GM18526 (cell line): ENCODE data around the gene TMTC2.

Experiments
- POLR2A ChIP-seq: IDR thresholded peaks from 3 replicates; pipeline ENCODE4 v1.6.1; 2011; ENCODE audit not compliant: insufficient read length; ENCODE audit errors: extremely low read depth

The TMTC2 gene

DNA sequence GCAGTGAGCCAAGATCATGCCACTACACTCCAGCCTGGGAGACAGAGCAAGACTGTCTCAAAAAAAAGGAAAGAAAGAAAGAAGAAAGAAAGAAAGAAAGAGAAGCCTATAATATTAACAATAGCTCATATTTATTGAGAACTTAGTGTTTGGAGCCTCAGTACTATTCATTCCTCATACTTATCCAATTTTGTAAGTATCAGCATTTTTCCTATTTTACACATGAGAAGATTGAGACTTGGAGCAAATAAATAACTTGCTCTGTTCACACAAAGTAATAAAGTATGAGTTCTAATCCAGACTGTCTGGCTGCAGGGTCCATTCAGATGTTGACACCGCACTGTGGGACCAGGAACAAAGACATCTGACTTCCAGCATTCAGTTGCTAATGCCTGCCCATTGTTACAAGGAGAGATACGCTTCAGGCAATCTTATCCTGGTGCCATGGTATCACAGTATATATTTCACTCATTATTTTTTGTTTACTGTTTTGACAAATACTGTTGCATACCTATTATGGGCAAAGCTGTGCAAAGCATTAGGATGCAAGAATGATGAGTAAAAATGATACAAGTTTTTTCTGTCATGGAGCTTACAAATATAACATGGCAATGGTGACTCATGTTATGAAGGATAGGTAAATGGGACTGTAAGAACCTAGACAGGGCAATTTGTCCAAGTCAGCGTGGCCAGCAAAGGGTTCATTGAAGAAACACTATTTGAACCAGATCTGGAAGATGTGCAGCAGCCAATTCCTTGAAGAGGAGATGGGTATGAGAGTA is 21.4 kb upstream of the TMTC2 start:
- TF ChIP-seq POLR2A = no peak

DNA sequence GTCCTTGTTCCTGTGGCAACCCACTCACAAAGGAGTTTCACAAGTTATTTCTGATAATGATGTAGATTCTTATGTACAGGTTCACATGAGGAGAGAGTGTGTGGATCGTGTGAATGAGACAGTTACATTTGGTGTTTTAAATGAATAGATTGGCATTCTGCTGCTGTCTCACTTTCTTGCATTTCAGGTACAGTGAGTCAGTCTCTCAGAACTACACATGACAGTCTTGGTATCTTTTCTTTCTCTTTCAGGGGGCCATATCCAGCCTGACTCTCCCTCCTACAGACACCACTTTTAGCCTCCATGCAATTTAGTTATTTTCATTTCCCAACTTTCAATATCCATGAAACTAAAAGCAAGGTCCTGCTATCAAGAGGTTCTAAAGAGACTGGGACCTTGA is 19.9 kb upstream of the TMTC2 start:
- TF ChIP-seq POLR2A = no peak

DNA sequence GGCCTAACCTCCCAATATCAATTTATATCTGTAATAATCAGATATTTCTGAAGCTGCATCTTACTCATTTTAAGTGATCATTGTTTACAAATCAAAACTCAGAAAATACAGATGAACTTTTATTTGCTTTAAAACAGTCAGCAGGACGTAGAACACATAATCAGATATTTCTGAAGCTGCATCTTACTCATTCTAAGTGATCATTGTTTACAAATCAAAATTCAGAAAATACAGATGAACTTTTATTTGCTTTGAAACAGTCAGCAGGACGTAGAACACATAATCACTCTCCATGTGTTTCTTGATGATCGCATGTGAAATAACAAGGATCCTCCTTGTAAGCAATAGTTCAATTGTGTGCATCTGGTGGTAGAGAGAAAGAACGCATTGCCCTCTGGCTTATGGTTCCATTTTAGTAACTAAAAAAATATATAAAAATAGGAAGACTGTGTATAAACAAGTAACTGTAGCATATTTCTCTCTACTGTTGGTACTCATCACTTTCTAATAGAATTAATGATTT is 15.0 kb upstream of the TMTC2 start:
- TF ChIP-seq POLR2A = no peak

DNA sequence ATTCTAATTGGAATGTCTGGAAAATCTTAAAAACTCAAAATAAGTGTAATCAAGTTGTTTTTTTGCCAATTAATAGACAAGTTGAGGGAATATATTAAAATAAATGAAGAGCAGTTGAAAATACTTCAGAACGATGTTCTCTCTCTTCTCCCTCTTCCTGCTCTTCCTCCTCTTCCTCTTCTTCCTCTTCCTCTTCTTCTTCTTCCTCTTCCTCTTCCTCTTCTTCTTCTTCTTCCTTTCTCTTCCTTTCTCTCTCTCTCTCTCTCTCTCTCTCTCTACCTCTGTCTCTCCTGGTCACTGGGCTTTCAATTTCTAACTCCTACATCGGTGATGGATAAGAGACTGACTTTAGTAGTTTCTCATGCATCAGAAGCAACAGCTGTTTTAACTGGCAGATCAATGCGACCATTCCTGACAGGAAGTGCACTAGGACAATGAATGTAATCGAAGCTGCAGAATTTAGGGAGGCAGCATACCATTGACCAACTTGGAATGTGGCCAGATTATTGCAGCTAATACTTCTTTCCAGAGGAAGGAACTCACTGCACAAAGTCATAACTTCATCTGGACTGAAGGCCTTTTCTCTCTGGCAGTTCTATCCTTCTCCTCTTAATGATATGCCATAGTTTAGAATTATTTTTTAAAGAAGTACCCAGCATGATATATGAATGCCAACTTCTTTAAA is 13.8 kb upstream of the TMTC2 start:
- TF ChIP-seq POLR2A = no peak

DNA sequence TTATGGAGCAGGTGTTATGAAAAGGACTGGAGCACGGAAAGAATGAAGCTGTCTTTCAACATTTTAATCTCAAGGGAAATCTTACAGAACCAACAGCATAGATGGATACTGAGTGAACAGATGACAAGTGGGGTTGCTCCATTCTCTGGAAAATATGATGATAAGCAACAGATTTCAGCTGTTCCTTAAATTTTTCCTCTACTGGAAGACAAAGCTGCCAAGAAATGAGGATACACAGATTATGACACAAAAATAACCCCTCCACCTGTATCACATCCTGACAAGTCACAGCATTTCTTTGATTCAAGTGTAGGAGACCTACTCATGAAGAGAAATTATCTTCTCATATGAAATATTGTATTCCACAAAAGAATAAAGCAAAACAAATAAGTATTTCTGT is 13.0 kb upstream of the TMTC2 start:
- no peak for TF ChIP-seq POLR2A

DNA sequence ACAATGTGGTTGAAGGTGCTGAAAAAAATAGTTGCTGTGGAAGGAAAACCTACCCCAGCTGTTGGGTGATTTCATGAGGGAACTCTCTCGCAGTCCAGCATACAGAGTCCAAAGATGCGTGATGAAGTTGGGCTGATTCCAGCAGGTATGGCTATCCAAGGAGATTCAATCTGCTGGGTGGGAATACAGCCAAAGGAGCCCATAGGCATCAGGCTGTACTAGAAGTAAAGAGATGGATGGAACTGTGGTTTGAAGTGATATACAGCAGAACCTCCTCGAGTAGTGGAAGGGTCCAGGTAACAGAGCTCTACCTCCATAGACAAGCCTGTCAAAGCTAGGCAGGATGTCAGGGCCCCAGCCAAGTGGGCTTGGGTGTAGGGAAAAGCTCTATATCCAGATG is 11.5 kb upstream of the TMTC2 start:
- TF ChIP-seq POLR2A = no peak

DNA sequence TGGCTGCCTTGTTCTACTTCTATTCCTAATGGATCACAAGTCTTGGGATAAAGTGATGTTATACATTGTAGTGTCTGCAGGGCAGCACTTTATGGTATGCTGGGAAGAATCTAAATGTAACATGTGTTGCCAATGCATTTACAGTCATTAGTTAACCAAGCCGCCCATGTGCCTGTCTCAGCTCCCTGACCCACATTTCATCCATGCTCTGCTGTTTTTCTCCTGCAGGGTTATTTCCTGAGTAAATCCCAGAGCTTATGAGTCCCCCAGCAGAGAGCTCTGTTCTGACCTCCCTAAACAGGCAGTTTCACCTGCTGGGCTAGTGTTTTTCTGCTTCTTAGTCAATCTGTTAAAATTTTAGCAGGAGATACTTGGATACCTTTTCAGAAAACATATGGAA is 4.4 kb upstream of the TMTC2 start:
- TF ChIP-seq POLR2A = no peak

DNA sequence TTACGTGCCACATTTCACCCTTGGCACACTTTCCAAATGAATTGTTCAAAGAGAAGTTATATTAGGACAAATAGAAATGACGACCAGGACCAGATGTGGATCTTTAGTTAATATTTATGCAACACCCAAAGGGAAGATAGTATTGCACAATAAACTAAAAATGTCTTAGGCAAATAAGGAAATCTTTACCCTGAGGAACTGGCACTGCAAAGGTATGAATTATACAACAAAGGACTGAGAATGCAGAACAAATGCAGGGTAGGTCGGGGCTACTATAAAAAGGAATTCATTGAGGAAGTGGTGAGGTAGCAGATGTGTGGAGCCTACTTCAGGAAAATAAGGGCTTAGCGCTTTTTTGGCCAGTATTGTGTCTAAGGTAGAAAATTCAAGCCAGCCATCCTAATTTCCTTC is 3.9 kb upstream of the TMTC2 start:
- no peak for TF ChIP-seq POLR2A

DNA sequence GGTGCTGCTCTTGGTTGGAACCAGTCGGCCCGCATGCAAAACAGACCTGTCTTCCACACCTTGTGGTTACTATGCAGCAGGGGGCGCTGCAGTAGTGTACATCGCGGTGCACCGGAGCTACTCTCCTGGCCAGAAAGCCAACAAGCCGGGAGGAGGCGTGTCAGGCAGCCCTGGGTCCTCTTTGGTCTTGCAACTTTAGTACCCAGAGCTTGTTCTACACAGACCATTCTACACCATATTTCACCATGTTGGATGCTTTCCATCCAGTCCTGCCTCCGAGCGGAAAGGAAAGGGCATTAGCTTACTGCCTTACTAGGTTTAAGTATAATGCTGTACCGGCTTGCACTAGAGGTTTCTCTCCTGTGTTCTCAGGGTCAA is 927 bp upstream of the TMTC2 start:
- TF ChIP-seq POLR2A = no peak

DNA sequence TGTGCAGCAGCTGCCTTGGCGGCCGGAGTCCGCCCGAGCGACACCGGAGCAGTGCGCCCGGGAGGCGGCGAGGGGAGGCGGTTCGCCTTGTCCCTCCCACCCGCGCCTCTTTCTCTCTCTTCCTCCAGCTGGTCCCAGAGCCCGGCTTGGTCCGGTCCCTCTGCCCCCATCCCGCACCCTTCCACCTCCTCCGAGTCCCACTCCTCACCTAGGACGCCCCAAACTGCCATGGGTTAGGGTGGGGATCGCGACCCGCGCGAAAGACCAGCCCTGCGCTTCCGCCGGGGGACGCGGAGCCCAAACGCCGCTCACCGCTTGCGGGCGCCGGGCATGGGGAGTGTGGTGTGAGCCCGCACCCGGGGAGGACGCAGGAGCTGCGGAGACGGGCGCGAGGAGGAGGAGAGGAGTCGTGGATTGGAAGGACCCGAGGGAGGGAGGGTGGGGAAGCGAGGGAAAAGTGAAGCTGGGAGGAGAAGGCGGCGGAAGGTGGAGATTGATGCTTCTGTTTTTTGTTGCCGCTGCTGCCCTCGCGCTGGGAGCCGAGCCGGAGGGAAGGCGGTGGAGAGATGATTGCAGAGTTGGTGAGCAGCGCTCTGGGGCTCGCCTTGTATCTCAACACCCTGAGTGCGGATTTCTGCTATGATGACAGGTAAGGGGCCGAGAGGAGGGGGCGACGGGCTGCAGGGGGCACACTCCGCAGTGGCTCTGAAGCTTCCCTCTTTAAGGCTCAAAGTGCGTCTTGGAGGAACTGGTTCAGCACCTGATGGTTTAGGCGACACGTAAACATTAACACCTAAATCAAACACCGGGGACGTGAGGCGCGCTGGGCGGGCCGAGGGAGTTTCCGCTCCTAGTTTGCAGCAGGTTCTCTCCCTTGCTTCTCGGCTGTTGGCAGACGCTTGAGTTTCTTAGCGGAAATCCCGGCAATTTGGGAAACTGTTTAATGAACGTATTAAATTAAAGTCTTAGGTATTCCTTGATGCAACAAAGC is 610 bp downstream of the TMTC2 start:
- peak; percentile 26 for TF ChIP-seq POLR2A

DNA sequence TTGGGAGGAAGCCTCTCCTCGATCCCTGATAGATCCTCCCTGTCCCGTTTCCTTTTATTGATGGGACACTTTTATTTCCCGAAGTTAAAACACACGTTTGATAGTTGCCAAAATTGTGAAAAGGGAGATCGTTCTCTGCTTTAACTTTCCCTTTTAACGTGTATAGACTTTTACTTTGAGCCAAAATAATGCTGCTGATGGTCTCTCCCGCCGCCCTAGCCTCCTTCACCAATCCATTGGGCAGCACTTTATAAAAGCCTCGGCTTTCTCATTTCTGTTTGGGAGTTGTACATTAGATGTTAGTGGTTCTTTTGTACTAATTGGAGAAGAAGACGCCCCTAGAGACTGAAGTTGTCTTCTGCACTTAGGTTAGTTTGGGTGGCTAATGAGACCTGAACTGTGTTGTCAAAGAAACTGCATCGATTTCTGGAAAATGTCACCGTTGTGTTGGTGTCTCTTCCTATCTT is 1.4 kb downstream of the TMTC2 start:
- TF ChIP-seq POLR2A = no peak

DNA sequence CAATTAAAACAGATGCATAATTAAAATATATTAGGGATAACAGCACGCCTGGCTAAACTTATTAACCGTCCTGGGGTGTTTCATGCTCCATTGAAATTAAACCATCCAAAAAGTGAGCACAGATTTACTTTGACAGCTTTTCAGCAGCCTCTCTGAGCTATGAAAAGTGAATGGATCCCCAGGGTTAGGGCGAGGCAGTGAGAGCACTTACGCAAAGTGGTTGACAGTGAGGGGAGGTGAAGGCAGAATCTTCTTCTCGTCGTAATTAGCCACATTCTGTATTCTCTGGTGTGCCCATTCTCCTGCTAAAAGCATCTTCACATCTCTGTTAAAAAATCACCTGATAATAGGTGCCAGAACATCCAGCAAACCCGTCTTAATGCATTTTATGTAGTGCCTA is 1.9 kb downstream of the TMTC2 start:
- TF ChIP-seq POLR2A = no peak

DNA sequence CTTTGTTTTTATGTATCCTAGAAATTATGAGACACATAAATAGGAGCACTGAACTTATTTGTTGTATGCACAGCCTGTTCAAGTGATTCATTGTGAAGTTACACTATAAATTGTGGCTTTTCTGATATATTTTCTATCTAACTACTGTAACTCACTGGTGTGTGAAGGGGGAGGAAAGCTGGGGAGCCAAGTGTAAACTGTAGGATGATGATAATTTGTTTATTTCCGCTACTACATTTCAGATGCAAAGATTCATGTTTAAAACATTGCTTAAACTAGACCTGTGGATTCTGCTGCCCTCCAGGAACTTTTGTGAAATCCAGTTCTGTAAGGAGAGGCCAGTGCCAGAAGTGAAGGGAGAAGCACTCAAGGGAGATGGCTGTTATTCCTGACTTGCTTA is 3.3 kb downstream of the TMTC2 start:
- no peak for TF ChIP-seq POLR2A

DNA sequence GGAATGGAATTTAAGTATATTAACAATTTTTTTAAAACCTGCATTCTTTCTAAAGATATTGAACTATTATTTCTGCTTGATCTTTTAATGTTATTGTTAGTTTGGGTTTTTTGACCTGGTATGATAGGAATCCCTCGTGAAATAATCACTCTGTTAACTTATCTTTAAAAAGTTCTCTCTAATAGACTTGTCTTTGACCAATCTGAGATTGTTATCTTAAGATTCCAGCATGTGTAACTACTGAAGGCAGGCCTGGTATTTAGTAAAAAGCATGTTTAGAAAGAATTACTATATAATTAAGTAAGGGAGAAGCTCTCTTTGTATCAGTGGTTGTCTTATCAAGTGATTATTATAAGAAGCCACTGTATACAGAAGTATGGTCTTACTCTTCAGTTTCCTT is 4.8 kb downstream of the TMTC2 start:
- no peak for TF ChIP-seq POLR2A

DNA sequence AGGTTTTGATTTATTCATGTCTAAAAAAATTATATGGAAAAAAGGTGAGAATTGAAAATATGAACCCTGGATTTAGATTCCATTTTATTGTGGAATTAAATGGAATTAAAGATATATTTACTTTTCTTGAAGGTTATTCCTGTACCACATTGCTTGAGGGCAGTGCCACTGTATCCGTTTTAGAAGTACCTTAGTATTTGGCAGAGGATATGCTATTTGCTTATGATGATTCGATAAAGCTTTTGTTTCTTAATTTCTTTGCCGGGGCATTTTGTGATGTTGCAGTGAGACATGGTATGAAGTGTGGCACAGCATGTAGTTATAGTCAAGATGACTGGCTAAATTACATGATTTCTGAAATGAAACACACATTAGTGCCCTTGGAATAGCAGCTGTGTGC is 7.6 kb downstream of the TMTC2 start:
- no peak for TF ChIP-seq POLR2A
